ENCODE data around the gene FOXF1.

- TF ChIP-seq, protein P1, sequence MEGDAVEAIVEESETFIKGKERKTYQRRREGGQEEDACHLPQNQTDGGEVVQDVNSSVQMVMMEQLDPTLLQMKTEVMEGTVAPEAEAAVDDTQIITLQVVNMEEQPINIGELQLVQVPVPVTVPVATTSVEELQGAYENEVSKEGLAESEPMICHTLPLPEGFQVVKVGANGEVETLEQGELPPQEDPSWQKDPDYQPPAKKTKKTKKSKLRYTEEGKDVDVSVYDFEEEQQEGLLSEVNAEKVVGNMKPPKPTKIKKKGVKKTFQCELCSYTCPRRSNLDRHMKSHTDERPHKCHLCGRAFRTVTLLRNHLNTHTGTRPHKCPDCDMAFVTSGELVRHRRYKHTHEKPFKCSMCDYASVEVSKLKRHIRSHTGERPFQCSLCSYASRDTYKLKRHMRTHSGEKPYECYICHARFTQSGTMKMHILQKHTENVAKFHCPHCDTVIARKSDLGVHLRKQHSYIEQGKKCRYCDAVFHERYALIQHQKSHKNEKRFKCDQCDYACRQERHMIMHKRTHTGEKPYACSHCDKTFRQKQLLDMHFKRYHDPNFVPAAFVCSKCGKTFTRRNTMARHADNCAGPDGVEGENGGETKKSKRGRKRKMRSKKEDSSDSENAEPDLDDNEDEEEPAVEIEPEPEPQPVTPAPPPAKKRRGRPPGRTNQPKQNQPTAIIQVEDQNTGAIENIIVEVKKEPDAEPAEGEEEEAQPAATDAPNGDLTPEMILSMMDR (IDR thresholded peaks at IDR 0.05): no peak
- TF ChIP-seq, protein P2, sequence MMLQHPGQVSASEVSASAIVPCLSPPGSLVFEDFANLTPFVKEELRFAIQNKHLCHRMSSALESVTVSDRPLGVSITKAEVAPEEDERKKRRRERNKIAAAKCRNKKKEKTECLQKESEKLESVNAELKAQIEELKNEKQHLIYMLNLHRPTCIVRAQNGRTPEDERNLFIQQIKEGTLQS (CRISPR knock-in tag; conservative IDR thresholded peaks at IDR 0.05): no peak
- TF ChIP-seq FOXJ3 (CRISPR knock-in tag; IDR thresholded peaks at IDR 0.05; ENCODE audit: borderline replicate concordance) (no peak), ATF1 (CRISPR knock-in tag; IDR thresholded peaks at IDR 0.05) (no peak), ETV6 (CRISPR knock-in tag; IDR thresholded peaks at IDR 0.05) (no peak)
Measured at GRCh38 chr16:86480444-86480843, 29.9 kb upstream of the FOXF1 start.

All from WTC11 (cell line).